Sigmoid colon (tissue), 7 donors: ENCODE results near the gene UBAP1. TPM values are rescaled to one million over a fixed set of nuclear protein-coding genes. Genes with fewer than 3 reads are reported as not detected.
"Not testable (repeated sequence)": the region's sequence is repeated elsewhere in the genome, so short reads cannot be mapped to it uniquely, and the experiment has no call there.

ENCODE experiments used
- DNase-seq: peaks from one replicate; pipeline ENCODE4 v3.0.0-alpha.2; 2019
- H3K27ac ChIP-seq, 4 donors: fragments of 200-600 bp; sonication (generic); one replicate each; pipeline ENCODE4 v1.5.1; 2016 to 2019; ENCODE audit warnings: mild to moderate bottlenecking in 1 of 4
- H3K27me3 ChIP-seq, 3 donors: fragments of 200-600 bp; sonication (generic); one replicate each; pipeline ENCODE4 v1.5.1; 2019; ENCODE audit warnings: mild to moderate bottlenecking in 1 of 3
- H3K36me3 ChIP-seq, 4 donors: fragments of 200-600 bp; sonication (generic); one replicate each; pipeline ENCODE4 v1.5.1; 2016 to 2019
- H3K4me1 ChIP-seq, 4 donors: fragments of 200-600 bp; sonication (generic); one replicate each; pipeline ENCODE4 v1.5.1; 2017 to 2019
- H3K4me3 ChIP-seq, 4 donors: fragments of 200-600 bp; sonication (generic); one replicate each; pipeline ENCODE4 v1.5.1; 2017 to 2019; ENCODE audit warnings: mild to moderate bottlenecking in 2 of 4, moderate library complexity in 1 of 4
- H3K9me3 ChIP-seq, 4 donors: fragments of 200-600 bp in 3 of 4; sonication (generic) in 3 of 4; one replicate each; pipeline versions ENCODE4 v1.5.1 to v1.6.1; 2013 to 2019
- CTCF ChIP-seq, 4 experiments: fragments of 450-650 bp in 3 of 4; fragments of 200-600 bp in 1 of 4; IDR thresholded peaks; one replicate each; pipeline ENCODE4 v1.5.1; 2016 to 2019; ENCODE audit warnings: antibody characterized with exemption in 4 of 4, mild to moderate bottlenecking in 3 of 4, moderate library complexity in 2 of 4
- EP300 ChIP-seq, 4 donors: sonication (generic); formaldehyde crosslinking; IDR thresholded peaks; one replicate each; pipeline ENCODE4 v1.6.1; 2017; ENCODE audit warnings: antibody characterized with exemption in 4 of 4
- POLR2A ChIP-seq, 2 donors: fragments of 450-650 bp; IDR thresholded peaks; one replicate each; pipeline ENCODE4 v1.6.1; 2016; ENCODE audit warnings: antibody characterized with exemption in 2 of 2, mild to moderate bottlenecking in 2 of 2, moderate library complexity in 2 of 2
- POLR2AphosphoS5 ChIP-seq, 4 donors: sonication (generic); formaldehyde crosslinking; IDR thresholded peaks; one replicate each; pipeline ENCODE4 v1.6.1; 2017; ENCODE audit warnings: antibody characterized with exemption in 4 of 4
- WGBS, 2 donors: extraction: QIAGEN DNeasy Blood & Tissue Kit; methylation state at CpG; one replicate each; pipeline ENCODE4 v1.1.7; 2013; 5-methylcytosine and 5-hydroxymethylcytosine counted together
- intact Hi-C: fragments of 100-400 bp; cut with DNase I; formaldehyde crosslinking; loops from one replicate; pipeline ENCODE4 v1.15.1; 2023
- polyA plus RNA-seq, 3 donors: library from polyadenylated mRNA; stranded (reverse); fragments of 200-250 nt; gene quantifications; one replicate each; pipeline ENCODE4 v1.2.3, GENCODE V29; 2013
- total RNA-seq, 4 donors: library from RNA; depleted of rRNA; stranded (reverse); fragments of >200 nt; gene quantifications; one replicate each; pipeline ENCODE4 v1.1.0, GENCODE V29; 2016
- donor health status: healthy with polysubstance abuse.
- donor health status: Bipolar disorder and iron deficiency.
- donor health status: healthy.

UBAP1 gene
- total and polyA plus RNA-seq, 7 donors: 32.8 to 52.7 (median 42.5) TPM

GRCh38 chr9:34246453-34246852 is 67.6 kb downstream of the UBAP1 start:
- peaks cover 21 to 51% (median 25%) of the 10 kb centered on the region in 4 donors for H3K36me3 ChIP-seq
- WGBS, 2 donors: 72 to 86% methylated on average over 2 of the region's 2 CpGs
- no peak for DNase-seq

GRCh38 chr9:34247782-34248181 is 68.9 kb downstream of the UBAP1 start:
- intact Hi-C loops, H3K27me3 ChIP-seq, H3K27ac ChIP-seq, H3K4me3 ChIP-seq, DNase-seq, H3K9me3 ChIP-seq: not testable (repeated sequence)
- H3K4me1 ChIP-seq: peaks cover 0 to 39% (median 30%) of the 10 kb centered on the region in 4 donors
- H3K36me3 ChIP-seq: peaks cover 18 to 45% (median 22%) of the 10 kb centered on the region in 4 donors
- WGBS, 2 donors: 77 to 86% methylated on average over 4 of the region's 4 CpGs

More at GRCh38 chr9:34246453-34246852, 67.6 kb downstream of the UBAP1 start:
- no peaks in the 10 kb centered on the region for H3K9me3 ChIP-seq
- intact Hi-C loops: no loop called here
- no peak overlapping the region for H3K4me3 ChIP-seq
- no peaks in the 10 kb centered on the region for H3K27me3 ChIP-seq
- no peak for TF ChIP-seq POLR2A (IDR thresholded peaks at IDR 0.05)
- no peak for TF ChIP-seq EP300 (IDR thresholded peaks at IDR 0.05)
- no peak for TF ChIP-seq CTCF (IDR thresholded peaks at IDR 0.05)
- no peak for TF ChIP-seq POLR2AphosphoS5 (IDR thresholded peaks at IDR 0.05)
- H3K4me1 ChIP-seq: peaks cover 0 to 34% (median 28%) of the 10 kb centered on the region in 4 donors
- no peak overlapping the region for H3K27ac ChIP-seq

GRCh38 chr9:34249274-34249673 is 70.4 kb downstream of the UBAP1 start:
- 96% methylated on average over 7 of the region's 7 CpGs for WGBS, 2 donors
- Histone ChIP-seq H3K36me3 (peaks cover 16 to 39% (median 22%) of the 10 kb centered on the region in 4 donors), H3K4me1 (peaks cover 0 to 41% (median 34%) of the 10 kb centered on the region in 4 donors)

DNA sequence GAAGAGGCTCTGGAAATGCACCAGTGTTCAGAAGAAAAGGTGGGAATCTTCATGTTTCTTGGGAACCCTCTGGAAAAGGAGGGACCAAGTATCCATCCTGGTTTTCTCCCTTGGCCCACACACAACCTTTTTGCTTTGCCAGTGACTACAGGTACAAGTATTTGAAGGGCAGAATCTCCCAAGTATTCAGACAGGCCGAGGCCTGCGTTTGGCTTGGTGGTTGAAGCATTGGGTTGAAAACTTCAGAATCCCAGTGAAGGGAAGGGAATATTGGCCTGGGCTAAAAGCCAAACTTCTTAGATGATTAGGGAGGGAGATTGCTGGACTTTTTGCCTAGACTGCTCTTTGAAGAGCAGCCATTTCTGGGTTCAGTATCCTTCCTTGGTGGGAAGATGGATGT is 71.9 kb downstream of the UBAP1 start:
- TF ChIP-seq EP300 (IDR thresholded peaks at IDR 0.05): no peak
- no peak for TF ChIP-seq POLR2A (IDR thresholded peaks at IDR 0.05)
- TF ChIP-seq POLR2AphosphoS5 (IDR thresholded peaks at IDR 0.05): no peak
- no peak for TF ChIP-seq CTCF (IDR thresholded peaks at IDR 0.05)
- Histone ChIP-seq H3K27ac (no peak overlapping the region), H3K36me3 (peaks cover 16 to 39% (median 22%) of the 10 kb centered on the region in 4 donors), H3K4me1 (peaks cover 0 to 56% (median 48%) of the 10 kb centered on the region in 4 donors), H3K27me3 (no peaks in the 10 kb centered on the region), H3K9me3 (no peaks in the 10 kb centered on the region), H3K4me3 (no peak overlapping the region)
- intact Hi-C loops: loop anchor here (5.0 to 10.0 kb wide), 2 partner anchors 127 to 436 kb away; partner anchors contain the start of genes MYORG and UBE2R2
- WGBS, 2 donors: 90% methylated on average over 2 of the region's 2 CpGs
- DNase-seq: no peak

More at GRCh38 chr9:34249274-34249673, 70.4 kb downstream of the UBAP1 start:
- no peak for TF ChIP-seq POLR2A (IDR thresholded peaks at IDR 0.05)
- TF ChIP-seq POLR2AphosphoS5 (IDR thresholded peaks at IDR 0.05): no peak
- TF ChIP-seq EP300 (IDR thresholded peaks at IDR 0.05): no peak
- no peak for TF ChIP-seq CTCF (IDR thresholded peaks at IDR 0.05)
- intact Hi-C loops: no loop called here
- Histone ChIP-seq H3K4me3 (no peak overlapping the region), H3K9me3 (no peaks in the 10 kb centered on the region), H3K27me3 (no peaks in the 10 kb centered on the region), H3K27ac (no peak overlapping the region)
- DNase-seq: no peak

DNA sequence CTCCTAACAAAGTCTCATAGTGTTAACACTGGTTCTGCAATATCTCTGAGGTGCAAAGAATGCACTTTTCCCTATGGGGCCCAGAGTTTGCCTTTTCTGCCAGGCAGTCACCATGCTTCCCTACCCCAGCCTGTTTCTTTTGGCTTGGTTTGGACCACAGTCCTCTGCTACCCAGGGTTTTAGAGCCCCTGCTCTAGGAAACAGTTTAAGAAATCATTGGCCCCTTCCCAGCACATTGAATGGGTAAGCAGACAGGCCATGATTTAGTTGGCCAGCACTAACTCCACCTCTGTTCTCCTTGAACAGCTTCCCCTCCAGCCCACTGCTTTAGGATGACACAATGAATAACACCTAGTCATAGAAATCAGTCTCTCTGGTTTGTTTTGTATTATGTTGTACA is 73.2 kb downstream of the UBAP1 start:
- H3K27me3 ChIP-seq: no peaks in the 10 kb centered on the region
- DNase-seq: no peak
- TF ChIP-seq POLR2AphosphoS5 (IDR thresholded peaks at IDR 0.05) (no peak), CTCF (IDR thresholded peaks at IDR 0.05) (no peak), POLR2A (IDR thresholded peaks at IDR 0.05) (no peak), EP300 (IDR thresholded peaks at IDR 0.05) (no peak)
- peaks cover 16 to 30% (median 20%) of the 10 kb centered on the region in 4 donors for H3K36me3 ChIP-seq
- no peaks in the 10 kb centered on the region for H3K9me3 ChIP-seq
- intact Hi-C loops: loop anchor here (2.0 to 10.0 kb wide), 3 partner anchors 73 to 437 kb away; partner anchors contain the start of genes MYORG, UBAP1 and UBE2R2
- H3K4me1 ChIP-seq: peaks cover 0 to 58% (median 48%) of the 10 kb centered on the region in 4 donors
- H3K4me3 ChIP-seq: no peak overlapping the region
- peak overlapping the region in 1 of 4 donors; percentile 77 for H3K27ac ChIP-seq
